GM23338 (cell line): ENCODE data around the gene LMO1. TPM values are rescaled to one million over a fixed set of nuclear protein-coding genes. Genes with fewer than 3 reads are reported as not detected.

ENCODE experiments used
- ATAC-seq: fragments of 200-7000 bp; cut with Tn5 transposase; 3 replicates; pipeline ENCODE4 v1.9.1; 2020
- DNase-seq: peaks from one replicate; pipeline ENCODE4 v3.0.0-alpha.2; 2015; ENCODE audit warnings: low spot score
- H2AFZ ChIP-seq: fragments of 200-600 bp; sonication (generic); 2 replicates; pipeline ENCODE4 v1.8.0; 2016; ENCODE audit warnings: antibody characterized with exemption, mild to moderate bottlenecking, moderate library complexity
- H3F3A ChIP-seq: fragments of 200-600 bp; sonication (generic); replicated peaks from 2 replicates; pipeline ENCODE4 v1.8.0; 2017; ENCODE audit warnings: antibody characterized with exemption, mixed run types, low read depth
- H3K27ac ChIP-seq: fragments of 200-600 bp; sonication (generic); 2 replicates; pipeline ENCODE4 v1.6.1; 2016; ENCODE audit warnings: low read depth
- H3K27me3 ChIP-seq: fragments of 200-600 bp; sonication (generic); 2 replicates; pipeline ENCODE4 v1.8.0; 2016; ENCODE audit warnings: mild to moderate bottlenecking, mixed run types, moderate library complexity; ENCODE audit not compliant: insufficient read depth
- H3K36me3 ChIP-seq: fragments of 200-600 bp; sonication (generic); 2 replicates; pipeline ENCODE4 v1.8.0; 2016; ENCODE audit warnings: mild to moderate bottlenecking; ENCODE audit not compliant: insufficient read depth
- H3K4me1 ChIP-seq: fragments of 200-600 bp; sonication (generic); 2 replicates; pipeline ENCODE4 v1.8.0; 2016; ENCODE audit warnings: mild to moderate bottlenecking, moderate library complexity; ENCODE audit not compliant: insufficient read depth
- H3K4me2 ChIP-seq: fragments of 200-600 bp; sonication (generic); 2 replicates; pipeline ENCODE4 v1.7.1; 2017; ENCODE audit warnings: mixed run types
- H3K4me3 ChIP-seq: fragments of 200-600 bp; sonication (generic); 2 replicates; pipeline ENCODE4 v1.6.1; 2016; ENCODE audit warnings: mixed run types
- H3K79me2 ChIP-seq: fragments of 200-600 bp; sonication (generic); replicated peaks from 2 replicates; pipeline ENCODE4 v1.8.0; 2017; ENCODE audit warnings: mild to moderate bottlenecking; ENCODE audit not compliant: insufficient read depth
- H3K9me2 ChIP-seq: fragments of 200-600 bp; sonication (generic); 2 replicates; pipeline ENCODE4 v1.8.0; 2017; ENCODE audit not compliant: insufficient read depth
- H4K20me1 ChIP-seq: fragments of 200-600 bp; sonication (generic); replicated peaks from 2 replicates; pipeline ENCODE4 v1.8.0; 2017; ENCODE audit warnings: mild to moderate bottlenecking; ENCODE audit not compliant: insufficient read depth
- H3K27ac Mint-ChIP-seq: 2 replicates; pipeline ENCODE4 v1.8.0; 2020; ENCODE audit warnings: inconsistent platforms, mild to moderate bottlenecking, moderate library complexity, mixed read lengths
- H3K27me3 Mint-ChIP-seq: 3 replicates; pipeline ENCODE4 v1.8.0; 2022; ENCODE audit warnings: low read depth, mild to moderate bottlenecking, moderate library complexity, mixed read lengths, inconsistent platforms; ENCODE audit not compliant: insufficient read depth, poor library complexity
- H3K36me3 Mint-ChIP-seq: 3 replicates; pipeline ENCODE4 v1.8.0; 2021; ENCODE audit warnings: low read depth, mild to moderate bottlenecking, inconsistent platforms, moderate library complexity, mixed read lengths
- H3K4me1 Mint-ChIP-seq: 3 replicates; pipeline ENCODE4 v1.8.0; 2020; ENCODE audit warnings: mild to moderate bottlenecking, inconsistent platforms, mixed read lengths
- H3K4me3 Mint-ChIP-seq: 3 replicates; pipeline ENCODE4 v1.8.0; 2021; ENCODE audit warnings: moderate library complexity, mild to moderate bottlenecking, inconsistent platforms, mixed read lengths
- H3K9me3 Mint-ChIP-seq: 3 replicates; pipeline ENCODE4 v1.8.0; 2020; ENCODE audit warnings: moderate library complexity, mild to moderate bottlenecking, inconsistent platforms, mixed read lengths
- CREB1 ChIP-seq: fragments of 250-450 bp; sonication (Bioruptor Pico); IDR thresholded peaks from 2 replicates; pipeline ENCODE4 v1.5.0; 2020; ENCODE audit warnings: low read depth, mild to moderate bottlenecking, moderate library complexity
- EZH2 ChIP-seq: fragments of 200-600 bp; sonication (generic); IDR thresholded peaks from one replicate; pipeline ENCODE4 v1.8.0; 2017; ENCODE audit warnings: antibody characterized with exemption, mild to moderate bottlenecking, low read depth; ENCODE audit not compliant: unreplicated experiment
- EZH2phosphoT487 ChIP-seq: fragments of 200-600 bp; sonication (generic); IDR thresholded peaks from one replicate; pipeline ENCODE4 v1.8.1; 2018; ENCODE audit warnings: antibody characterized with exemption; ENCODE audit not compliant: unreplicated experiment
- JUNB ChIP-seq: IDR thresholded peaks from one replicate; pipeline ENCODE4 v1.6.1; 2016; ENCODE audit warnings: antibody characterized with exemption; ENCODE audit not compliant: unreplicated experiment
- NANOG ChIP-seq: IDR thresholded peaks from 2 replicates; pipeline ENCODE4 v1.6.1; 2016; ENCODE audit warnings: antibody characterized with exemption, borderline replicate concordance
- POLR2AphosphoS5 ChIP-seq: IDR thresholded peaks from 2 replicates; pipeline ENCODE4 v1.6.1; 2016; ENCODE audit warnings: antibody characterized with exemption, low read depth
- STAT1 ChIP-seq: IDR thresholded peaks from one replicate; pipeline ENCODE4 v1.6.1; 2016; ENCODE audit warnings: antibody characterized with exemption; ENCODE audit not compliant: unreplicated experiment
- ZNF114 ChIP-seq: fragments of 250-450 bp; sonication (Bioruptor Pico); IDR thresholded peaks from 2 replicates; pipeline ENCODE4 v1.5.0; 2020; ENCODE audit warnings: mild to moderate bottlenecking, moderate library complexity
- ZNF331 ChIP-seq: fragments of 250-450 bp; sonication (Bioruptor Pico); IDR thresholded peaks from 2 replicates; pipeline ENCODE4 v1.5.0; 2020; ENCODE audit warnings: low read depth, mild to moderate bottlenecking, moderate library complexity
- polyA plus RNA-seq: library from polyadenylated mRNA; unstranded; fragments of >200 nt; fragmentation: Nextera tagmentation; extraction: Ambion mirVana; gene quantifications from 2 replicates; pipeline ENCODE4 v1.2.1, GENCODE V29; 2016
- total RNA-seq: library from RNA; depleted of rRNA; stranded (reverse); fragments of >200 nt; shearing (Covaris generic); gene quantifications from 2 replicates; pipeline ENCODE4 v1.2.3, GENCODE V29; 2014
- TF ChIP-seq, protein P1 (sequence below): IDR thresholded peaks from one replicate; pipeline ENCODE4 v1.6.1; 2018; ENCODE audit warnings: antibody characterized with exemption; ENCODE audit not compliant: unreplicated experiment
- TF ChIP-seq, protein P2 (sequence below): IDR thresholded peaks from 2 replicates; pipeline ENCODE4 v1.6.1; 2016; ENCODE audit warnings: antibody characterized with exemption
- TF ChIP-seq, protein P3 (sequence below): fragments of 250-450 bp; sonication (Bioruptor Pico); IDR thresholded peaks from 2 replicates; pipeline ENCODE4 v1.5.0; 2020; ENCODE audit warnings: mild to moderate bottlenecking, moderate library complexity

LMO1 gene
- total and polyA plus RNA-seq, 2 experiments from 2014 or later = 0.40 TPM; not detected in 1

GRCh38 chr11:8218409-8218808 is 45.3 kb downstream of the LMO1 start:
- TF ChIP-seq POLR2AphosphoS5 = no peak
- TF ChIP-seq, protein P1, sequence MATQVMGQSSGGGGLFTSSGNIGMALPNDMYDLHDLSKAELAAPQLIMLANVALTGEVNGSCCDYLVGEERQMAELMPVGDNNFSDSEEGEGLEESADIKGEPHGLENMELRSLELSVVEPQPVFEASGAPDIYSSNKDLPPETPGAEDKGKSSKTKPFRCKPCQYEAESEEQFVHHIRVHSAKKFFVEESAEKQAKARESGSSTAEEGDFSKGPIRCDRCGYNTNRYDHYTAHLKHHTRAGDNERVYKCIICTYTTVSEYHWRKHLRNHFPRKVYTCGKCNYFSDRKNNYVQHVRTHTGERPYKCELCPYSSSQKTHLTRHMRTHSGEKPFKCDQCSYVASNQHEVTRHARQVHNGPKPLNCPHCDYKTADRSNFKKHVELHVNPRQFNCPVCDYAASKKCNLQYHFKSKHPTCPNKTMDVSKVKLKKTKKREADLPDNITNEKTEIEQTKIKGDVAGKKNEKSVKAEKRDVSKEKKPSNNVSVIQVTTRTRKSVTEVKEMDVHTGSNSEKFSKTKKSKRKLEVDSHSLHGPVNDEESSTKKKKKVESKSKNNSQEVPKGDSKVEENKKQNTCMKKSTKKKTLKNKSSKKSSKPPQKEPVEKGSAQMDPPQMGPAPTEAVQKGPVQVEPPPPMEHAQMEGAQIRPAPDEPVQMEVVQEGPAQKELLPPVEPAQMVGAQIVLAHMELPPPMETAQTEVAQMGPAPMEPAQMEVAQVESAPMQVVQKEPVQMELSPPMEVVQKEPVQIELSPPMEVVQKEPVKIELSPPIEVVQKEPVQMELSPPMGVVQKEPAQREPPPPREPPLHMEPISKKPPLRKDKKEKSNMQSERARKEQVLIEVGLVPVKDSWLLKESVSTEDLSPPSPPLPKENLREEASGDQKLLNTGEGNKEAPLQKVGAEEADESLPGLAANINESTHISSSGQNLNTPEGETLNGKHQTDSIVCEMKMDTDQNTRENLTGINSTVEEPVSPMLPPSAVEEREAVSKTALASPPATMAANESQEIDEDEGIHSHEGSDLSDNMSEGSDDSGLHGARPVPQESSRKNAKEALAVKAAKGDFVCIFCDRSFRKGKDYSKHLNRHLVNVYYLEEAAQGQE = no peak
- no peak for TF ChIP-seq JUNB
- no peak for TF ChIP-seq STAT1
- TF ChIP-seq ZNF114 (CRISPR knock-in tag) = no peak
- TF ChIP-seq, protein P2, sequence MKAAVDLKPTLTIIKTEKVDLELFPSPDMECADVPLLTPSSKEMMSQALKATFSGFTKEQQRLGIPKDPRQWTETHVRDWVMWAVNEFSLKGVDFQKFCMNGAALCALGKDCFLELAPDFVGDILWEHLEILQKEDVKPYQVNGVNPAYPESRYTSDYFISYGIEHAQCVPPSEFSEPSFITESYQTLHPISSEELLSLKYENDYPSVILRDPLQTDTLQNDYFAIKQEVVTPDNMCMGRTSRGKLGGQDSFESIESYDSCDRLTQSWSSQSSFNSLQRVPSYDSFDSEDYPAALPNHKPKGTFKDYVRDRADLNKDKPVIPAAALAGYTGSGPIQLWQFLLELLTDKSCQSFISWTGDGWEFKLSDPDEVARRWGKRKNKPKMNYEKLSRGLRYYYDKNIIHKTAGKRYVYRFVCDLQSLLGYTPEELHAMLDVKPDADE = no peak
- TF ChIP-seq EZH2phosphoT487 = no peak
- no peak for TF ChIP-seq EZH2
- TF ChIP-seq NANOG = no peak
- TF ChIP-seq, protein P3, sequence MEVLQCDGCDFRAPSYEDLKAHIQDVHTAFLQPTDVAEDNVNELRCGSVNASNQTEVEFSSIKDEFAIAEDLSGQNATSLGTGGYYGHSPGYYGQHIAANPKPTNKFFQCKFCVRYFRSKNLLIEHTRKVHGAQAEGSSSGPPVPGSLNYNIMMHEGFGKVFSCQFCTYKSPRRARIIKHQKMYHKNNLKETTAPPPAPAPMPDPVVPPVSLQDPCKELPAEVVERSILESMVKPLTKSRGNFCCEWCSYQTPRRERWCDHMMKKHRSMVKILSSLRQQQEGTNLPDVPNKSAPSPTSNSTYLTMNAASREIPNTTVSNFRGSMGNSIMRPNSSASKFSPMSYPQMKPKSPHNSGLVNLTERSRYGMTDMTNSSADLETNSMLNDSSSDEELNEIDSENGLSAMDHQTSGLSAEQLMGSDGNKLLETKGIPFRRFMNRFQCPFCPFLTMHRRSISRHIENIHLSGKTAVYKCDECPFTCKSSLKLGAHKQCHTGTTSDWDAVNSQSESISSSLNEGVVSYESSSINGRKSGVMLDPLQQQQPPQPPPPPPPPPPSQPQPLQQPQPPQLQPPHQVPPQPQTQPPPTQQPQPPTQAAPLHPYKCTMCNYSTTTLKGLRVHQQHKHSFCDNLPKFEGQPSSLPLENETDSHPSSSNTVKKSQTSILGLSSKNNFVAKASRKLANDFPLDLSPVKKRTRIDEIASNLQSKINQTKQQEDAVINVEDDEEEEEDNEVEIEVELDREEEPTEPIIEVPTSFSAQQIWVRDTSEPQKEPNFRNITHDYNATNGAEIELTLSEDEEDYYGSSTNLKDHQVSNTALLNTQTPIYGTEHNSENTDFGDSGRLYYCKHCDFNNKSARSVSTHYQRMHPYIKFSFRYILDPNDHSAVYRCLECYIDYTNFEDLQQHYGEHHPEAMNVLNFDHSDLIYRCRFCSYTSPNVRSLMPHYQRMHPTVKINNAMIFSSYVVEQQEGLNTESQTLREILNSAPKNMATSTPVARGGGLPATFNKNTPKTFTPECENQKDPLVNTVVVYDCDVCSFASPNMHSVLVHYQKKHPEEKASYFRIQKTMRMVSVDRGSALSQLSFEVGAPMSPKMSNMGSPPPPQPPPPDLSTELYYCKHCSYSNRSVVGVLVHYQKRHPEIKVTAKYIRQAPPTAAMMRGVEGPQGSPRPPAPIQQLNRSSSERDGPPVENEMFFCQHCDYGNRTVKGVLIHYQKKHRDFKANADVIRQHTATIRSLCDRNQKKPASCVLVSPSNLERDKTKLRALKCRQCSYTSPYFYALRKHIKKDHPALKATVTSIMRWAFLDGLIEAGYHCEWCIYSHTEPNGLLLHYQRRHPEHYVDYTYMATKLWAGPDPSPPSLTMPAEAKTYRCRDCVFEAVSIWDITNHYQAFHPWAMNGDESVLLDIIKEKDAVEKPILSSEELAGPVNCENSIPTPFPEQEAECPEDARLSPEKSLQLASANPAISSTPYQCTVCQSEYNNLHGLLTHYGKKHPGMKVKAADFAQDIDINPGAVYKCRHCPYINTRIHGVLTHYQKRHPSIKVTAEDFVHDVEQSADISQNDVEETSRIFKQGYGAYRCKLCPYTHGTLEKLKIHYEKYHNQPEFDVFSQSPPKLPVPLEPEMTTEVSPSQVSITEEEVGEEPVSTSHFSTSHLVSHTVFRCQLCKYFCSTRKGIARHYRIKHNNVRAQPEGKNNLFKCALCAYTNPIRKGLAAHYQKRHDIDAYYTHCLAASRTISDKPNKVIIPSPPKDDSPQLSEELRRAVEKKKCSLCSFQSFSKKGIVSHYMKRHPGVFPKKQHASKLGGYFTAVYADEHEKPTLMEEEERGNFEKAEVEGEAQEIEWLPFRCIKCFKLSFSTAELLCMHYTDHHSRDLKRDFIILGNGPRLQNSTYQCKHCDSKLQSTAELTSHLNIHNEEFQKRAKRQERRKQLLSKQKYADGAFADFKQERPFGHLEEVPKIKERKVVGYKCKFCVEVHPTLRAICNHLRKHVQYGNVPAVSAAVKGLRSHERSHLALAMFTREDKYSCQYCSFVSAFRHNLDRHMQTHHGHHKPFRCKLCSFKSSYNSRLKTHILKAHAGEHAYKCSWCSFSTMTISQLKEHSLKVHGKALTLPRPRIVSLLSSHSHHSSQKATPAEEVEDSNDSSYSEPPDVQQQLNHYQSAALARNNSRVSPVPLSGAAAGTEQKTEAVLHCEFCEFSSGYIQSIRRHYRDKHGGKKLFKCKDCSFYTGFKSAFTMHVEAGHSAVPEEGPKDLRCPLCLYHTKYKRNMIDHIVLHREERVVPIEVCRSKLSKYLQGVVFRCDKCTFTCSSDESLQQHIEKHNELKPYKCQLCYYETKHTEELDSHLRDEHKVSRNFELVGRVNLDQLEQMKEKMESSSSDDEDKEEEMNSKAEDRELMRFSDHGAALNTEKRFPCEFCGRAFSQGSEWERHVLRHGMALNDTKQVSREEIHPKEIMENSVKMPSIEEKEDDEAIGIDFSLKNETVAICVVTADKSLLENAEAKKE = no peak
- no peak for TF ChIP-seq CREB1 (CRISPR knock-in tag)
- no peak for TF ChIP-seq ZNF331 (CRISPR knock-in tag)
- H3K9me2 ChIP-seq = no peaks in the 10 kb centered on the region
- ATAC-seq (no peak), DNase-seq (no peak)
- no peak overlapping the region for H2AFZ ChIP-seq
- no peaks in the 10 kb centered on the region for H3K36me3 ChIP-seq
- H3K4me1 ChIP-seq = no peaks in the 10 kb centered on the region
- H3K27me3 ChIP-seq = no peaks in the 10 kb centered on the region
- H3K27me3 Mint-ChIP-seq = peaks cover 7% of the 10 kb centered on the region
- no peak overlapping the region for H3K4me3 ChIP-seq
- no peaks in the 10 kb centered on the region for H3K36me3 Mint-ChIP-seq
- H3K4me1 Mint-ChIP-seq = peaks cover 13% of the 10 kb centered on the region
- no peak overlapping the region for H3K4me3 Mint-ChIP-seq
- no peak overlapping the region for H3K4me2 ChIP-seq
- no peak overlapping the region for H3K27ac Mint-ChIP-seq
- no peaks in the 10 kb centered on the region for H3F3A ChIP-seq
- H3K27ac ChIP-seq = no peak overlapping the region
- H3K9me3 Mint-ChIP-seq = no peaks in the 10 kb centered on the region; the same call in 2 of the 3 replicates
- H3K79me2 ChIP-seq = no peaks in the 10 kb centered on the region
- no peaks in the 10 kb centered on the region for H4K20me1 ChIP-seq
